Activated CD8-positive, alpha-beta T cell treated with anti-CD3 and anti-CD28 coated beads, Interleukin-2, amount 10 ng/mL, durations not matched to agents 7 days and 5 days (primary cell): Measurements from ENCODE around the gene EPB42. TPM values are rescaled to one million over a fixed set of nuclear protein-coding genes. Genes with fewer than 3 reads are reported as not detected.

Experiments
- ATAC-seq: fragments of 150-1000 bp; cut with Tn5 transposase; one replicate; pipeline ENCODE4 v1.10.0; 2021; ENCODE audit warnings: moderate library complexity
- CTCF ChIA-PET: fragments of 350-600 bp; sonication (Branson Sonifier 250); formaldehyde crosslinking; loops from one replicate; lab custom pipeline; 2021; ENCODE audit warnings: antibody characterized with exemption; lab: Charles Lee
- POLR2A ChIA-PET: fragments of 350-600 bp; sonication (Branson Sonifier 250); formaldehyde crosslinking; loops from one replicate; lab custom pipeline; 2021; ENCODE audit warnings: antibody characterized with exemption; lab: Charles Lee
- DNase-seq: peaks from one replicate; pipeline ENCODE4 v3.0.0-alpha.2; 2020
- H3K27ac Mint-ChIP-seq: one replicate; pipeline ENCODE4 v1.8.0; 2021; ENCODE audit warnings: mild to moderate bottlenecking, mixed read lengths
- H3K27me3 Mint-ChIP-seq: one replicate; pipeline ENCODE4 v1.8.0; 2021; ENCODE audit warnings: low read depth, mixed read lengths
- H3K36me3 Mint-ChIP-seq: one replicate; pipeline ENCODE4 v1.8.0; 2021; ENCODE audit warnings: low read depth, mixed read lengths
- H3K4me1 Mint-ChIP-seq: one replicate; pipeline ENCODE4 v1.8.0; 2021; ENCODE audit warnings: low read depth, mixed read lengths
- H3K4me3 Mint-ChIP-seq: one replicate; pipeline ENCODE4 v1.8.0; 2021; ENCODE audit warnings: mild to moderate bottlenecking, mixed read lengths
- H3K9me3 Mint-ChIP-seq: one replicate; pipeline ENCODE4 v1.8.0; 2022; ENCODE audit warnings: mixed read lengths; ENCODE audit not compliant: insufficient read depth
- total RNA-seq, 2 experiments: library from RNA; stranded (reverse); gene quantifications; one replicate each; pipeline ENCODE4 v1.2.3, GENCODE V29; 2021

Gene EPB42
- total RNA-seq, 2 experiments from 2014 or later, result not detected

GRCh38 chr15:43211224-43211735 lies 9.5 kb downstream of the EPB42 start:
- CTCF ChIA-PET, result interaction anchor here (1.0 to 7.3 kb wide), 2 partner anchors 14 to 74 kb away, joined by 4 to 45 read pairs; no protein-coding TSS in a partner anchor
- no peaks in the 10 kb centered on the region for H3K9me3 Mint-ChIP-seq
- no peak overlapping the region for H3K27ac Mint-ChIP-seq
- H3K4me3 Mint-ChIP-seq, result no peak overlapping the region
- ATAC-seq, result no peak
- H3K4me1 Mint-ChIP-seq, result no peaks in the 10 kb centered on the region
- DNase-seq, result no peak
- POLR2A ChIA-PET, result no interaction called here
- H3K36me3 Mint-ChIP-seq, result no peaks in the 10 kb centered on the region
- H3K27me3 Mint-ChIP-seq, result peaks cover 2% of the 10 kb centered on the region

DNA sequence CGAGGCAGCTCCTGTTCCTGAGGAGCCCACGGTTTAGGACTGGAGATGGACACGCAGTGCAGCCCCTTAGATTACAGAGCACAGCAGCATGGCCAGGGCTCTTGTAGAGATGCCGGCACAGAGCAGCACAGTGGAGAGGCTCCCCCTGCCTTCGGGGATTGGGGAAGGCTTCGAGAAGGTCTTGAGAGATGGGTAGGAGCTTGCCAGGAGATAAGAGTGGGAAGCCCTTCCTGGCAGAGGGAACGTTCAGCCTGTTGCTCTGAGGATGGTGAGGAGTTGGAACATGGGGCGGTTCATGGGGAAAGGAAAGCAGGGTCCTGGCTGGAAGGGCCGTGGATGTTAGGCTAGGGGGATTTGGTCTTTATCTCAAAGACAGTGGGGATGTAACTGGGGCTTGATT lies 10.0 kb downstream of the EPB42 start:
- no peak for ATAC-seq
- no peaks in the 10 kb centered on the region for H3K36me3 Mint-ChIP-seq
- POLR2A ChIA-PET, result no interaction called here
- no peaks in the 10 kb centered on the region for H3K9me3 Mint-ChIP-seq
- peaks cover 3% of the 10 kb centered on the region for H3K27me3 Mint-ChIP-seq
- no peaks in the 10 kb centered on the region for H3K4me1 Mint-ChIP-seq
- no peak for DNase-seq
- H3K4me3 Mint-ChIP-seq, result no peak overlapping the region
- no peak overlapping the region for H3K27ac Mint-ChIP-seq
- CTCF ChIA-PET, result interaction anchor here (1.0 to 7.3 kb wide), 2 partner anchors 14 to 75 kb away, joined by 4 to 45 read pairs; no protein-coding TSS in a partner anchor

- Mint-ChIP-seq H3K27me3 (peaks cover 7% of the 10 kb centered on the region), H3K36me3 (no peaks in the 10 kb centered on the region), H3K9me3 (no peaks in the 10 kb centered on the region), H3K4me1 (no peaks in the 10 kb centered on the region), H3K4me3 (no peak overlapping the region), H3K27ac (no peak overlapping the region)
- DNase-seq, result no peak
- CTCF ChIA-PET, result interaction anchor here (1.3 to 7.3 kb wide), 2 partner anchors 15 to 76 kb away, joined by 5 to 45 read pairs; no protein-coding TSS in a partner anchor
- ATAC-seq, result no peak
- POLR2A ChIA-PET, result no interaction called here
Measured at GRCh38 chr15:43210172-43210745, 10.6 kb downstream of the EPB42 start.

- peaks cover 12% of the 10 kb centered on the region for H3K27me3 Mint-ChIP-seq
- H3K27ac Mint-ChIP-seq, result no peak overlapping the region
Measured at GRCh38 chr15:43209059-43209824, 11.6 kb downstream of the EPB42 start.

GRCh38 chr15:43208052-43209002 lies 12.5 kb downstream of the EPB42 start:
- CTCF ChIA-PET, result interaction anchor here (0.8 to 1.4 kb wide), 3 partner anchors 17 to 77 kb away, joined by 3 to 7 read pairs (median 4); no protein-coding TSS in a partner anchor
- Mint-ChIP-seq H3K4me1 (peaks cover 6% of the 10 kb centered on the region), H3K36me3 (no peaks in the 10 kb centered on the region), H3K27ac (no peak overlapping the region), H3K9me3 (no peaks in the 10 kb centered on the region), H3K27me3 (peaks cover 15% of the 10 kb centered on the region), H3K4me3 (no peak overlapping the region)
- no peak for DNase-seq
- POLR2A ChIA-PET, result interaction anchor here (1.0 to 1.2 kb wide), 2 partner anchors 11 to 162 kb away, joined by 3 to 4 read pairs; partner anchors contain the start of genes TUBGCP4 and ZSCAN29
- ATAC-seq, result no peak

More at GRCh38 chr15:43209059-43209824, 11.6 kb downstream of the EPB42 start:
- H3K9me3 Mint-ChIP-seq, result no peaks in the 10 kb centered on the region
- POLR2A ChIA-PET, result no interaction called here
- no peaks in the 10 kb centered on the region for H3K36me3 Mint-ChIP-seq
- H3K4me1 Mint-ChIP-seq, result peaks cover 4% of the 10 kb centered on the region
- DNase-seq, result no peak
- no peak for ATAC-seq
- CTCF ChIA-PET, result interaction anchor here (1.3 kb wide), 2 partner anchors 16 to 77 kb away, joined by 3 to 5 read pairs; no protein-coding TSS in a partner anchor
- no peak overlapping the region for H3K4me3 Mint-ChIP-seq

DNA sequence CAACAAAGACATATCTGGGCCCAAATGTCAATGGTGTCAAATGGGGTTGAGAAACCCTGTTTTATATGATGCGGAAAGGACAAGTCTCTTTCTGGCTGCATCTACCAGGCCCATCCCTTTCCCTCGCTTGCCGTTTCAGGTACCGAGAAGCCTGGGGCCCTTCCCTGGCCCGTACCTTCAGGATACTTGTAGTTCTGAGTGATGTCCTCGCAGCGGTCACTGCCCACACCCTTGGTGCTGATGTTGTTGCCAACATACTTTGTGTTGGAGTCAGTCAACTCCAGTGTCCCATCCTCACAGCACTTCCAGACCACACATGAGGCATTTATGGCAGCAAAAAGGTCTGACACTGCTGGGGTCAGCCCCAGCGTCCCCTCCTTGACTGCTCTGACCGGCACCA lies 13.8 kb downstream of the EPB42 start:
- Mint-ChIP-seq H3K4me1 (peaks cover 6% of the 10 kb centered on the region), H3K27ac (no peak overlapping the region), H3K36me3 (no peaks in the 10 kb centered on the region), H3K4me3 (no peak overlapping the region), H3K27me3 (peaks cover 15% of the 10 kb centered on the region), H3K9me3 (no peaks in the 10 kb centered on the region)
- no peak for ATAC-seq
- CTCF ChIA-PET, result interaction anchor here (0.8 to 4.5 kb wide), 3 partner anchors 19 to 79 kb away, joined by 4 to 51 read pairs (median 7); no protein-coding TSS in a partner anchor
- POLR2A ChIA-PET, result interaction anchor here (1.0 kb wide), 1 partner anchor 10 kb away, joined by 4 read pairs; no protein-coding TSS in a partner anchor
- DNase-seq, result no peak

- H3K27ac Mint-ChIP-seq, result no peak overlapping the region
- no peaks in the 10 kb centered on the region for H3K9me3 Mint-ChIP-seq
- no peak for ATAC-seq
- H3K4me3 Mint-ChIP-seq, result no peak overlapping the region
- H3K27me3 Mint-ChIP-seq, result peaks cover 15% of the 10 kb centered on the region
- H3K4me1 Mint-ChIP-seq, result peaks cover 6% of the 10 kb centered on the region
- H3K36me3 Mint-ChIP-seq, result no peaks in the 10 kb centered on the region
- no peak for DNase-seq
- ChIA-PET CTCF (interaction anchor here (4.4 to 4.5 kb wide), 2 partner anchors 20 to 80 kb away, joined by 24 to 51 read pairs; partner anchors contain the start of gene CCNDBP1), POLR2A (no interaction called here)
Measured at GRCh38 chr15:43206054-43206453, 14.8 kb downstream of the EPB42 start.

DNA sequence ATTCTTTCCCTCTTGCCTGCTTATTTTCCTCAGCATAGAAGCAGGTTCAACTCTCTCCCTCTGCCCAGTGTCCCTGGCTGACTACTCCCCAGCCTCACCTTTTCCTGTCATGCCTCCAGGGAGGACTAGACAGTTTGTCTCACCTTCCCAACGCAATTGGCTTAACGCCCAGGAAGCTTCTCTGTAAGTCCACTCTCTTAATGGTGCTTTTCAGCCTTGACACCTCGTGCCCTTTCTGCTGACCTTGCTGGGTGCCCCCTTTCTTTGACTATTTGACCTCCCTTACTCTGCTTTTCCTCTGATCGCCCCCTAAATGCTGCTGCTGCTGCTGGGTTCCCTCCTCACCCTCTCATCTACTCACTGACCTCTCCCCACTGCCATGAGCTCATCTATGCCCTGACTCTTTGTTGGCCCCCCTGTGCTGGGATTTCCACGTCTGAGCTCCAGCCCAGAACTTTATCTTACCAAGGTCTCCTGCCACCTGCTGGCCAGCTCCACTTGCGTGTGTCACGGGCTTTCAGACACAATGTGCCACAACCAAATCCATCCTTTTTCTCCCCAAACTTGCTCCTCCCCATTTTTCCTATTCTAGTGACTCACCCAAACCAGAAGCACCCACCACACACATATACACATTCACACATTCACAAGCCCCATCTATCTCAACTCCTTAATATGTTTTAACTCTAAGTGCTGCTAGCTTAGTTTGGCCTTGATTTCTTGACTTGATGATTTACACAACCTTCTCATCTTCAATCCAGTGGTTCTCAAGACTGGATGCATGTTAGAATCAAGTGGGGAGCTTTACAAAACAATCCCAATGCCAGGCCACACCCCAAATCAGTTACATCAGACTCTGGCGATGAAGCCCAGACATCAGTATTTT lies 16.6 kb downstream of the EPB42 start:
- H3K36me3 Mint-ChIP-seq, result no peaks in the 10 kb centered on the region

GRCh38 chr15:43199945-43200488 lies 20.8 kb downstream of the EPB42 start:
- Mint-ChIP-seq H3K27ac (no peak overlapping the region), H3K4me3 (no peak overlapping the region), H3K27me3 (peaks cover 8% of the 10 kb centered on the region), H3K9me3 (no peaks in the 10 kb centered on the region), H3K4me1 (peaks cover 19% of the 10 kb centered on the region), H3K36me3 (peaks cover 23% of the 10 kb centered on the region)
- peak; percentile 53 for ATAC-seq
- peak; percentile 33 for DNase-seq
- ChIA-PET POLR2A (interaction anchor here (1.3 kb wide), 1 partner anchor 85 kb away, joined by 4 read pairs; no protein-coding TSS in a partner anchor), CTCF (interaction anchor here (1.6 to 2.0 kb wide), 2 partner anchors 26 to 85 kb away, joined by 4 to 10 read pairs; no protein-coding TSS in a partner anchor)

More for the DNA sequence above, 16.6 kb downstream of the EPB42 start:
- POLR2A ChIA-PET, result interaction anchor here (0.6 to 1.0 kb wide), 3 partner anchors 9 to 467 kb away, joined by 3 read pairs; no protein-coding TSS in a partner anchor
- no peak overlapping the region for H3K4me3 Mint-ChIP-seq
- H3K27ac Mint-ChIP-seq, result no peak overlapping the region
- H3K27me3 Mint-ChIP-seq, result peaks cover 15% of the 10 kb centered on the region
- DNase-seq (peak; percentile 73), ATAC-seq (peak; percentile 75)
- H3K9me3 Mint-ChIP-seq, result no peaks in the 10 kb centered on the region
- peaks cover 17% of the 10 kb centered on the region for H3K4me1 Mint-ChIP-seq
- CTCF ChIA-PET, result interaction anchor here (0.6 to 4.5 kb wide), 45 partner anchors 9 to 499 kb away, joined by 3 to 66 read pairs (median 4); partner anchors contain the start of genes CCNDBP1, TGM5 and UBR1
